GM19468 (cell line): ENCODE measurements around the gene HORMAD2.
"Not testable (repeated sequence)": the region's sequence is repeated elsewhere in the genome, so short reads cannot be mapped to it uniquely, and the experiment has no call there.

Experiments used
- ATAC-seq: cut with Tn5 transposase; IDR thresholded peaks from one replicate; pipeline ENCODE4 v1.9.1; 2021; ENCODE audit warnings: mild to moderate bottlenecking, moderate library complexity, moderate number of reproducible peaks; ENCODE audit not compliant: unreplicated experiment; ENCODE audit errors: extremely low read depth

Gene HORMAD2

GRCh38 chr22:30204015-30204741 lies 123.9 kb downstream of the HORMAD2 start:
- ATAC-seq = no peak

DNA sequence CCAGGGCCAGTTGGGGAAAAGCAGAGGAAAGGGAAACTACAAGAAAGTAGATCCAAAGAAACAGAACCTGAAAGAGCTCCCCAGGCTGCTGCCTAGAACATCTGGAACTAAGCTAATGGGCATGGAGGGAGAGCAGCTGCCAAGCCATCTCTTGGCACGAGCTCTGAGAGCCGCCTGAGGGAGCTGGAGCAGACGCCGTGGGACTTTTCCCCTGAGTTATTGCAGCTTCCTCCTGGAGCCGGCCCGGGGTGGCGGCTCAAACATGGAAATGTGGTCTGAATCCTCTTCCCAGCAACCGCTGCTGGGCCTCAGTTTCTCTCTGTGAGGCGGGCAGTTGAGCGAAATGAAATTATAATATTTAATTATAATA lies 124.5 kb downstream of the HORMAD2 start:
- no peak for ATAC-seq

DNA sequence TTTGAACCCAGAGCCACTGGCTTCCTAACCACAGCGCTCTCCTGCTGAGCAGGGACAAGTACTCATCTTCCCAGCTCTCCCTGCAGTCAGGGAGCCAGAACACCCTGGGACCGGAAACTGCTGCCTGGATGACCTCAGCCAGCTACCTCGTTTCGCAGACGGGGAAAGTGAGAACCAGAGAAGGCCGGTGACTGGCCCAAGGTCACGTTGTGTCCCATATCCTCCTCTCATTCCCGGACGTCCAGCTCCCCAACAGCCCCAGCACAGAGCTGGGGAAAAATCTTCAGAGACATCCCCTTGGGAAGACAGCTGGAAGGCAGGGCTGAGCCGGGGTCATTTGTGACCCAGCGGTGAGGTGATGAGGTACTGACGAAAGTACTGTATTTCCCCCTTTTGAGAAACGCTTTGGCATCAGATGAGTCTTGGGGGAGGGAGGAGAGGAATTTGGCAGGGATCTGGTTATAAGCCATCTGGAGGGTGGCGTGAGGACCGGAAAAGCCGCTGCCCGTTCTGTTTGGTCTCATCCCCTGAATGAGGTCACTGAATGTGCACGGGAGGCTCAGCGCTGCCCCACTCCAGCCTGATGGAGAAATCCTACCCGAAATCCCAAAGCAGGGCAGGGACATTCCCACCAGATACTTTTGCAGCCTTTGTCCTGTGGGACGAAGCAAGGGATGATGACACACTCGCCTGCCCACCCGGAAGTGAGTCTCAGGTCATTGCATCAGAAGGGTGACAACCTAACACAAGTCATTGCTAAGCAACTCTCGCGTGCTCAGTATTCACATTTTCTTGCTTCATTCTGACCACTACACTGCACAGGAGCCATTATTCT lies 125.2 kb downstream of the HORMAD2 start:
- no peak for ATAC-seq

DNA sequence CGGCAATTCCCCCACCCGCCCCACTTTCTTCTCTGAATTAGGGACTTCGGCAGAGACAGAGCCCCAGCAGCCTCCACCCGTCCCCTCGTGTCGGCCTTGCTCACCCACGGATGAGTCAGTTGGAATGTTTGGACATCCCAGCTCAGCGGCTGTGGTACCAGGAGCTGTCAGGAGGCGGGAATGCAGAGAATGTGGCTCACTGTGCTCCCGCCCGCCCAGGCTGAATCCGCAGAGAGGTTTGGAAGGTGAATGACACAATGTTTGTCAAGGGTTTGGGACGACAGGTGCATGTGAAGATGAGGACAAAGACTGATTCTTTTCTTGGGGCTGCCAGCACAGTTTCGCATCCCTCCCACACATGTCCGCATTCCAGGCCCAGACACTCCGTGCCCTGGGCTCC lies 126.7 kb downstream of the HORMAD2 start:
- no peak for ATAC-seq

DNA sequence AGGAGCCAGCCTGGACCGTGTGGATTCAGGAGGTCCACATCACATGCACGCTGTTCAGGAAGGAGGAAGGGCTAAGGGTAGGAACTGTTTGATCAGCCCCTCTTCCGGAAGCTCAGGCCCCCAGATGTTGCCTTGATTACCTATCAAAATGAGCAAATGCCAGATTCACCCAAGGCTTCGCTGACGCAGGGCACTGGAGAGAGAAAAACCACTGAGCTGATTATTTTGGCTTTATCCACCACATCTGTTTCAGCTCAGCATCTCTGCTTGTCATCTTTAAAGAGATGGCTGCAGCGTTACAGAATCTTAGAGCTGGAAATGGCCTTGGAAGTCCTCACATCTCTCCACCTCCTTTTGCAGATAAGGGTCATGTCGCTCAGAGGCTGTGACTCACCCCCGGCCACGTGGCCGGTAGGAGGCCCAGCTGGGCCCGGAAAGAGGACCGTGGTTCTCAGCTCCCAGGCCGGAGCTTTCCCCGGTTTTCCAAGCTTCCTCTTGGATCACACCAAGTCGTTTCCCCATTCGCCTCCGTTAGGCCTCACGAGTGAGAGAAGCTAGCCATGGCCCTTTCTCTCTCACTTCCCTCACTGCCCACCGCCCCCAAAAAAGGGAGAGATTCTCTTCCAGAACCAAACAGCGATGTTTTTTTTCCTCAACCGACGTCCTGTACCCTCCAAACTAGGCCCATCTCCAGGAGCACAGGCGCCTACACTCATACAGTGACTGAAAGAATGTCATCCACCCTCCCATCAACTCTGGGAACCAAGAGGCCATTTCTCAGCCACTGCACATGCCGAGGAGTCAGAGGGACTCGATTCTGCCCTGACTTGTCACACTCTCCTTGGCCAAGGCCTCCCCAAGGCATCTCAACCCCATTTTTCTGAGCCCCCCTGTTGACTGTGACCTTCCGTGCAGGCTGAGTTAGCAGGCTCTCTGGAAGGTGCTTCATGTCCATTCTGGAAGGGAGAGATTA lies 128.7 kb downstream of the HORMAD2 start:
- ATAC-seq = no peak

- no peak for ATAC-seq
Measured at GRCh38 chr22:30209642-30210041, 129.4 kb downstream of the HORMAD2 start.

DNA sequence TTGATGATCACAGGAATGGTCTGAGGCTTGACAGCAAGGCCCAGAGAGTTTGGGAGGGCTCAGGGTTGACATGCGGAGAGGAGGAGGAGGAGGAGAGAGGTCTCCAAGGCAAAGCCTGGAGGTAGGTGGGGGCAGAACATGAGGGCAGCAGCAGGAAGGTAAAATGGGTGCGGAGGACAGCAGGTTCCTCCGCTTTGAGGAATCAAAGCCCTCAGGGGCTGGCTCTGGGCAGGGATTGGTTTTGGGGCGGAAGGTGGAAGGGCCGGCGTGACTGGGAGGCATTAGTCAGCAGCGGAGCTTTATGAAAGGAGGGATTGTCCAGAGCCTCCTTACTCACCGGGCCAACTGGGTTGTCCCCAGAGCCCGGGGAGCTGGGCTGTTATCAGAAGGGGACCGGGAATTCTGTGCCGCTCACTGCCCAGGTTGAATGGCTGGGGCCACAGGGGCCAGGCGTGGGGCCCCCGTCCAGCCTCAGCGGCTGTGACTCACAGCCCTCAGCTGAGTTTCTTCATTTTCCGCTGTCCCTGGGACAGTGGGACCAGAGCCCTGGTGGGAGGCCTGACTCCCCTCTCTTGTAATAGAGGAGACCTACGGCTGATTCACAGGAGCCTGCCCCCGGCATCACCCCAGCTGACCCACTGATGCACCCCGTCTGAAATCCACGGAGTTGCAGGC lies 130.1 kb downstream of the HORMAD2 start:
- ATAC-seq = no peak

DNA sequence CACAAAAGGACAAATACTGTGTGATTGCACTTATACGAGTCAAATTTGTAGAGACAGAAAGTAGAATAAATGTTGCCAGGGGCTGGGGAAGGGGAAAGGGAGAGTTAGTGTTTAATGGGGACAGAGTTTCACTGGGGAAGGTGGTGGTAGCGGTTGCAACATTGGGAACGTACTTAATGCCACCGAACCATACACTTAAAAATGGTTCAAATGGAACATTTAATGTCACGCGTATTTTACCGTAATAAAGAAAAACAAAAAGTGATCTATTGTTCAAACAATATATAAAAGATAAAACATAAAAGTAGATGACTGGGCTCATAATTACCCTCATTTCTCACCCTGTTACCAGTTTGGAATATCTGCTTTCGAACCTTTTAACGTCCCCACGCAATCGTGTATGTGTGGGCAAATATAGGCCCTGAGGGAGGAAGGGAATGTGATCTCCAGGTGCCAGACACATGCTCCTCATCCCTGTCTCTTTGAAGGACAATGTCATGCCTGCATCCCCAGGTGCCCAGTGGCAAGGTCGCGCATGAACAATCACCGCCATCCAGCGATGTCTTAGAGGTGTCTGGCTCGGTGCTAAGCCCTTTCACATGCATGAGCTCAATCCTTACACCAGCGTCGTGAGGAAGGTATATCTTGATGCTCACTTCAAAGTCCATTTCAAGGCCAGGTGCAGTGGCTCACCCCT lies 131.0 kb downstream of the HORMAD2 start:
- no peak for ATAC-seq

DNA sequence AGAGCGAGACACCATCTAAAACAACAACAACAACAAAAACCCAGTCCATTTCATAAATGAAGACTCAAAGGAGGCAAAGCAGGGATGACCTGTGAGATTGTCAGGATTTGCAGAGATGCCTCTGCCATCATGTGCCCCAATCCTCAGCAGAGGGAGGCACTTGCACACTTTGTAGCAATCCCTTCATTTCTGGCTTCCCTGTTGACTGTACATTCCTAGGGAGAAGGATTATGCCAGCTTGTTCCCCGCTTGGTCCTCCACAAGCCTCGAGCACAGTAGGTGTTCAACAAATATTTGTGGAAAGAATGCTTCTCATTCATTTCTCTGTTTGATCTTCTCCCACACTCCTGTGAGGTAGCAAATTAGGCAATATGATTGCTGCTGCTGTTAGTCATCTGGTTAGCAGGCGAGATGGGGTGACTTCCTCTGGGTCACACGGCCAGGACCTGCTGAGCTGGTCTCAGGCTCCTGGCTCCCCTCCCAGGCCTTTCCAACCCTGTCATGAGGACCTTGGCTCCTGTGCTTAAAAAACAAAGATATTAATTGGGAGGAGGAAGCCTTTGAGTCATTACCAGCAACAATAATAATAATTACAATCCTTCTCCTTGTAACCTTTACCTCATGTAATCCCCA lies 132.2 kb downstream of the HORMAD2 start:
- no peak for ATAC-seq

DNA sequence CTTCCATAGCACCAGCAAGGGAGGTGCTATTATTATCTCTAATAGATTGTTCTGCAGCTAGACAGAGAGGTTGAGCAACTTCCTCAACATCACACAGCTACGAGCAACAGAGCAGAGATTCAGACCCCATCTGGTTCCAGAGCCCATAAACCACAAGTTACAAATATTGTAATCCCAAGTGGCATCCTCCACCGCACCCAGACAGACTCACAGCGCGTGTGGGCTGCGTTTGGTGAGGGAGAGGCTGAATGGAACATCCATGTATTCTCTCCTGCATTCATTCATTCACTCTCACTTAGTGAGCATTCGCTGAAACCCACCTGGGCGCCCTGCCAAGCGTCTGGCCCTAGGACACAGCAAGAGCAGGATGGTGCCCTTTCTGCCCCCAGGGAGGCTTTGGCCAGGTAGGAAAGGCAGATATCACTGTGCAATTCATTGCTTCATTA lies 132.8 kb downstream of the HORMAD2 start:
- ATAC-seq = no peak

- ATAC-seq = no peak
Measured at GRCh38 chr22:30214703-30215407, 134.6 kb downstream of the HORMAD2 start.

- not testable (repeated sequence) for ATAC-seq
Measured at GRCh38 chr22:30216272-30216671, 136.0 kb downstream of the HORMAD2 start.

- ATAC-seq = no peak
Measured at GRCh38 chr22:30216710-30217109, 136.4 kb downstream of the HORMAD2 start.

- ATAC-seq = no peak
Measured at GRCh38 chr22:30217698-30218560, 137.7 kb downstream of the HORMAD2 start.

GRCh38 chr22:30219049-30219654 lies 138.9 kb downstream of the HORMAD2 start:
- ATAC-seq = no peak

DNA sequence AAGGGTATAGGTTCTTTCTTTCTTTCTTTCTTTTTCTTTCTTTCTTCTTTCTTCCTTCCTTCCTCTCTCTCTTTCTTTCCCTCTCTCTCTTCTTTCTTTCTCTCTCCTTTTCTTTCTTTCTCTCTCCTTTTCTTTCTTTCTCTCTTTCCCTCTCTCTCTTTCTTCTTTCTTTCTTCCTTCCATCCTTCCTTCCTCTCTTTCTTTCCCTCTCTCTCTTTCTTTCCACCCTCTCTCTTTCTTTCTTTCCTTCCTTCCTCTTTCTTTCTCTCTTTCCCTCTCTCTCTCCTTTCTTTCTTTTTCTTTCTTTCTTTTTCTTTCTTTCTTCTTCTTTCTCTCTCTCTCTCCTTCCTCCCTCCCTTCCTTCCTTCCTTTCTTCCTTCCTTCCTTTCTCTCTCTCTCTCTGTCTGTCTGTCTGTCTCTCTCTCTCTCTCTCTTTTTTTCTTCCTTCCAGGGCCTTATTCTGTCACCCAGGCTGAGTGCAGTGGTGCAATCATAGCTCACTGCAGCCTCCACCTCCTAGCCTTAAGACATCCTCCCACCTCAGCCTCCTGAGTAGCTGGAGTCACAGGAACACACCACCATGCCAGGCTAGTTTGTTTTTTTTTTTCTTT lies 139.5 kb downstream of the HORMAD2 start:
- ATAC-seq = no peak
